ENCODE data around the gene RD3L. TPM values are rescaled to one million over a fixed set of nuclear protein-coding genes. Genes with fewer than 3 reads are reported as not detected.

Gene RD3L
- polyA plus RNA-seq, 1 donor (not counting 4 experiments of a cell fraction or from before 2014, with no cell fraction given): not detected

DNA sequence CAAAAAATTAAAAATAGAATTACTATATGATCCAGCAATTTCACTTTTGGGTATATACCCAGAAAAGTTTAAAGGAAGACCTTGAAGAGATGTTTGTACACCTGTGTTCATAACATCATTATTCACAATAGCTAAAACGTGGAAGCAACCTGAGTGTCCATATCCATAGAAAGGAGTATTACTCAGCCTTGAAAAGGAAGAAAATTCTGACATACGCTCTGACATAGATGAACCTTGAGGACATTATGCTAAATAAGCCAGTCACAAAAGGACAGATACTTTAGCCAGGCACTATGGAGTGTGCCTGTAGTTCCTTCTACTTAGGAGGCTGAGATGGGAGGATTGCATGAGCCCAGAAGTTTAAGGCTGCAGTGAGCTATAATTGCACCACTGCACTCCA, 6.1 kb upstream of the RD3L start:
- no peak for DNase-seq (ENCODE audit: low read depth, low spot score)

DNA sequence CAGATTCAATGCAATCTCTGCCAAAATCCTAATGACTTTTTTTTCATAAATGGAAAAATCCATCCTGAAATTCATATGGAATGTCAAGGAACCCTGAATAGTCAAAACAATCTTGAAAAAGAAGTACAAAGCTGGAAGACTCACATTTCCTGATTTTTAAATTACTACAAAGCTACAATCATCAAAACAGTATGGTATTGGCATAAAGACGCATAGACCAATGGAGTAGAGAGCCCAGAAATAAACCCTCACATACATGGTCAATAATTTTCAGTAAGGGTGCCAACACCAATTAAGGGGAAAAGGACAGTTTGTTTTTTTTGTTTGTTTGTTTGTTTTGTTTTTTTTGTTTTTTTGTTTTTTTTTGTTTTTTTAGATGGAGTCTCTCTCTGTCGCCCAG, 4.6 kb upstream of the RD3L start:
- no peak overlapping the region for H3K4me3 ChIP-seq (ENCODE audit: control insufficient read depth in 2 of 3, extremely low read depth in 1 of 3, insufficient read depth in 2 of 3, low read depth in 1 of 3, low read length in 3 of 3)
- H3K79me2 ChIP-seq (ENCODE audit: control insufficient read depth, insufficient read depth, low read length): no peaks in the 10 kb centered on the region
- no peak for FAIRE-seq
- H3K36me3 ChIP-seq (ENCODE audit: control insufficient read depth in 2 of 2, extremely low read depth in 1 of 2, insufficient read depth in 2 of 2, low read length in 2 of 2): no peaks in the 10 kb centered on the region
- TF ChIP-seq EZH2 (IDR thresholded peaks at IDR 0.05; ENCODE audit: low read length): no peak
- TF ChIP-seq, protein P1, sequence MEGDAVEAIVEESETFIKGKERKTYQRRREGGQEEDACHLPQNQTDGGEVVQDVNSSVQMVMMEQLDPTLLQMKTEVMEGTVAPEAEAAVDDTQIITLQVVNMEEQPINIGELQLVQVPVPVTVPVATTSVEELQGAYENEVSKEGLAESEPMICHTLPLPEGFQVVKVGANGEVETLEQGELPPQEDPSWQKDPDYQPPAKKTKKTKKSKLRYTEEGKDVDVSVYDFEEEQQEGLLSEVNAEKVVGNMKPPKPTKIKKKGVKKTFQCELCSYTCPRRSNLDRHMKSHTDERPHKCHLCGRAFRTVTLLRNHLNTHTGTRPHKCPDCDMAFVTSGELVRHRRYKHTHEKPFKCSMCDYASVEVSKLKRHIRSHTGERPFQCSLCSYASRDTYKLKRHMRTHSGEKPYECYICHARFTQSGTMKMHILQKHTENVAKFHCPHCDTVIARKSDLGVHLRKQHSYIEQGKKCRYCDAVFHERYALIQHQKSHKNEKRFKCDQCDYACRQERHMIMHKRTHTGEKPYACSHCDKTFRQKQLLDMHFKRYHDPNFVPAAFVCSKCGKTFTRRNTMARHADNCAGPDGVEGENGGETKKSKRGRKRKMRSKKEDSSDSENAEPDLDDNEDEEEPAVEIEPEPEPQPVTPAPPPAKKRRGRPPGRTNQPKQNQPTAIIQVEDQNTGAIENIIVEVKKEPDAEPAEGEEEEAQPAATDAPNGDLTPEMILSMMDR (optimal IDR thresholded peaks at IDR 0.05 in 1 of 3, IDR thresholded peaks at IDR 0.05 in 1 of 3, conservative IDR thresholded peaks at IDR 0.05 in 1 of 3; ENCODE audit: extremely low read depth in 1 of 3, insufficient read depth in 2 of 3, low read length in 3 of 3): no peak
- no peaks in the 10 kb centered on the region for H3K9me3 ChIP-seq (ENCODE audit: control insufficient read depth, low read depth, low read length)
- H2AFZ ChIP-seq (ENCODE audit: control insufficient read depth, low read length): no peak overlapping the region
- H3K27ac ChIP-seq (ENCODE audit: control insufficient read depth, insufficient read depth, low read length): no peak overlapping the region
- H3K4me1 ChIP-seq (ENCODE audit: control insufficient read depth, extremely low read depth, insufficient read depth, low read length): no peaks in the 10 kb centered on the region
- DNase-seq (ENCODE audit: low read depth, low spot score): no peak
- no peak overlapping the region for H3K9ac ChIP-seq (ENCODE audit: control insufficient read depth, extremely low read depth, insufficient read depth, low read length)
- no peaks in the 10 kb centered on the region for H3K9me1 ChIP-seq (ENCODE audit: control insufficient read depth, extremely low read depth, insufficient read depth, low read length)
- H4K20me1 ChIP-seq (ENCODE audit: control insufficient read depth, extremely low read depth, insufficient read depth, low read length): no peaks in the 10 kb centered on the region
- H3K27me3 ChIP-seq (ENCODE audit: control insufficient read depth, extremely low read depth, insufficient read depth, low read length): peaks cover 5% of the 10 kb centered on the region
- dilution Hi-C loops (cut with MboI; ENCODE audit: extremely low pct_ligation_motif_present, low sequenced_read_pairs): no loop called here
- H3K4me2 ChIP-seq (ENCODE audit: control insufficient read depth, extremely low read depth, insufficient read depth, low read depth, low read length): no peak overlapping the region

More for the DNA sequence above, 6.1 kb upstream of the RD3L start:
- Histone ChIP-seq H3K27ac (ENCODE audit: control insufficient read depth, insufficient read depth, low read length) (no peak overlapping the region), H3K4me1 (ENCODE audit: control insufficient read depth, extremely low read depth, insufficient read depth, low read length) (no peaks in the 10 kb centered on the region), H2AFZ (ENCODE audit: control insufficient read depth, low read length) (no peak overlapping the region), H4K20me1 (ENCODE audit: control insufficient read depth, extremely low read depth, insufficient read depth, low read length) (no peaks in the 10 kb centered on the region), H3K9me3 (ENCODE audit: control insufficient read depth, low read depth, low read length) (no peaks in the 10 kb centered on the region), H3K9ac (ENCODE audit: control insufficient read depth, extremely low read depth, insufficient read depth, low read length) (no peak overlapping the region), H3K79me2 (ENCODE audit: control insufficient read depth, insufficient read depth, low read length) (no peaks in the 10 kb centered on the region), H3K36me3 (ENCODE audit: control insufficient read depth in 2 of 2, extremely low read depth in 1 of 2, insufficient read depth in 2 of 2, low read length in 2 of 2) (no peaks in the 10 kb centered on the region), H3K9me1 (ENCODE audit: control insufficient read depth, extremely low read depth, insufficient read depth, low read length) (no peaks in the 10 kb centered on the region), H3K27me3 (ENCODE audit: control insufficient read depth, extremely low read depth, insufficient read depth, low read length) (no peaks in the 10 kb centered on the region), H3K4me2 (ENCODE audit: control insufficient read depth, extremely low read depth, insufficient read depth, low read depth, low read length) (no peak overlapping the region), H3K4me3 (ENCODE audit: control insufficient read depth in 2 of 3, extremely low read depth in 1 of 3, insufficient read depth in 2 of 3, low read depth in 1 of 3, low read length in 3 of 3) (no peak overlapping the region)
- no peak for FAIRE-seq
- dilution Hi-C loops (cut with MboI; ENCODE audit: extremely low pct_ligation_motif_present, low sequenced_read_pairs): no loop called here
- TF ChIP-seq, protein P1 (optimal IDR thresholded peaks at IDR 0.05 in 1 of 3, IDR thresholded peaks at IDR 0.05 in 1 of 3, conservative IDR thresholded peaks at IDR 0.05 in 1 of 3; ENCODE audit: extremely low read depth in 1 of 3, insufficient read depth in 2 of 3, low read length in 3 of 3): no peak
- TF ChIP-seq EZH2 (IDR thresholded peaks at IDR 0.05; ENCODE audit: low read length): no peak

All from keratinocyte (primary cell).